Measurements from ENCODE around the gene TRAK1. TPM values are rescaled to one million over a fixed set of nuclear protein-coding genes. Genes with fewer than 3 reads are reported as not detected.
A peak's percentile ranks its signal among the peaks of the same experiment; 100 is the strongest.
"Not testable (repeated sequence)": the region's sequence is repeated elsewhere in the genome, so short reads cannot be mapped to it uniquely, and the experiment has no call there.

TRAK1 gene
- total and polyA plus RNA-seq, 4 donors = 35.3 to 69.6 (median 51.7) TPM

DNA sequence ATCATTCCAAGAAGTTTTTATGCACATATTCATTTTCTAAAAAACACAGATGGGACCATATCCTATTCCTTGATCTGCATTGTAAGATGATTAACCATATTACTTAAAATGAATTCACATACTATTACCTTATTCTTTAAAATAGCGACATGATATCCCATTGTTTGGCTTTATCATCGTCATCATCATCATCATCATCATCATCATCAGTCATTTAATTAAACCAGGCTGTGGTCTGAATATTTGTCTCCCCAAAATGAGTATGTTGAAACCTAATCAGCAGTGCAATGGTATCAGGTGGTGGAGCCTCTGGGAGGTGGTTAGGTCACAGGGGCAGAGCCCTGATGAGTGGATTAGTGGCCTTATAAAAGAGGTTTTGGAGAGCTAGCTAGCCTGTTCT is 4.4 kb downstream of the TRAK1 start:
- no peaks in the 10 kb centered on the region for H3K27me3 ChIP-seq (ENCODE audit: control insufficient read depth, insufficient read depth, low read length)
- H3K4me3 ChIP-seq (ENCODE audit: low read depth, low read length) = no peak overlapping the region
- H3K27ac ChIP-seq (ENCODE audit: low read depth, low read length) = no peak overlapping the region
- H3K4me1 ChIP-seq (ENCODE audit: control insufficient read depth, insufficient read depth, low read length) = peaks cover 38% of the 10 kb centered on the region
- H3K9me3 ChIP-seq (ENCODE audit: control insufficient read depth, insufficient read depth, low read length) = no peaks in the 10 kb centered on the region
- DNase-seq (ENCODE audit: low read depth in 4 of 6, low spot score in 6 of 6) = no peak
- no CpG with 5 or more reads among the region's 2 CpGs for WGBS (ENCODE audit: insufficient coverage)
- H3K36me3 ChIP-seq (ENCODE audit: control insufficient read depth, insufficient read depth, low read length) = no peaks in the 10 kb centered on the region

DNA sequence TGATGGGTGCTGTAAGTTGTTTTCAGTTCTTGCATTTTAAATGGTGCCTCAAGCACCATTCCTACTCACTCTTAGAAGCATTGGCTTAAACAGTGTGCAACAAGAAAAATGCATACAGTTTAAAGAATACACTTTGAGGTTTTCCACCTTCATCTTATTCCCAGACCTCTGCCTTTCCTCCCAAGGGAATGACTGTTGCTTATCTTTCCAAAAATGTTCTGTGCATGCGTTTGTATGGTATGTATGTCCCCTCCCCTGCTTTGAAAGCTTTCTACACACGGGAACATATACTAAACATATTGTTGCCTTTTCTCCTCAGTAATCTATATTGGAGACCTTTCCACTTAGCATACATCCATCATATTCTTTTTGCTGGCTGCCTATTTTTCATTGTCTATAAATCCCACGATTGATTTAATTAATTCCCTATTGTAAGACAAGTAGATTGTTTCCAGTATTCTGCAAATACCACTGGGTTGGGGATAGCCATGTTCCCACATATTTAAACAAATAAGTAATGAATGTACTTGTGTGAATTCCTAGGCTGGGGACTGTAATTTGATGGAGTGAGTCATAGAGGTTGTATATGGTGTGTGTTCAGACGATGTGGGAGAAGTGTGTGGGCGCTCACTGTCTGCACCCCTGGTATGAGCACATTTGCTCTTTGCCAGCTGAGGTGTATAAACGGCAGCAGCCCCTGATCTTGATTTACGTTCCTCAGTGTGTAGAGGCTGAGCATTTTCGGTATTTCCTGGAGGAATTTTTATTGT is 5.8 kb downstream of the TRAK1 start:
- Histone ChIP-seq H3K9me3 (ENCODE audit: control insufficient read depth, insufficient read depth, low read length) (no peaks in the 10 kb centered on the region), H3K27ac (ENCODE audit: low read depth, low read length) (no peak overlapping the region), H3K36me3 (ENCODE audit: control insufficient read depth, insufficient read depth, low read length) (no peaks in the 10 kb centered on the region), H3K4me1 (ENCODE audit: control insufficient read depth, insufficient read depth, low read length) (peaks cover 24% of the 10 kb centered on the region), H3K4me3 (ENCODE audit: low read depth, low read length) (no peak overlapping the region), H3K27me3 (ENCODE audit: control insufficient read depth, insufficient read depth, low read length) (no peaks in the 10 kb centered on the region)
- no peak for DNase-seq (ENCODE audit: low read depth in 4 of 6, low spot score in 6 of 6)
- 42% methylated on average over 3 of the region's 8 CpGs for WGBS (ENCODE audit: insufficient coverage)

DNA sequence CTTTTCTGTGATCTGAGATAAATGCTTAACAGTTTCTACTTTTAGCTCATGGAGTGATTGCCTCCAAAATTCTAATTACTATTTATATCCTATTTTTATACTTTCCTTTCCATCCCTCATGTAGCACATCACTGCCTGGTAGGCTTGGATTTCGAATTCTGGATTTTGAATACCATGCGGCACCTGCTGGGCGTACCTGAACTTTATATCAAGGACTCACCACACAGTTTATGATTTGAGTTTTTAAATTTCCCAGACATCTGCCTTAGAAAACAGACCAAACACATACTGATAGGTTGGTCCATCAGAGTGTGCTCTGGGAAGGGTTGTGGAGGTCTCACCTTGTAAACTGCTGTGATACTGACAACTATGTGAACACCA is 6.4 kb downstream of the TRAK1 start:
- Histone ChIP-seq H3K4me1 (ENCODE audit: control insufficient read depth, insufficient read depth, low read length) (peaks cover 21% of the 10 kb centered on the region), H3K4me3 (ENCODE audit: low read depth, low read length) (no peak overlapping the region), H3K27ac (ENCODE audit: low read depth, low read length) (no peak overlapping the region), H3K27me3 (ENCODE audit: control insufficient read depth, insufficient read depth, low read length) (no peaks in the 10 kb centered on the region), H3K36me3 (ENCODE audit: control insufficient read depth, insufficient read depth, low read length) (no peaks in the 10 kb centered on the region), H3K9me3 (ENCODE audit: control insufficient read depth, insufficient read depth, low read length) (no peaks in the 10 kb centered on the region)
- no CpG with 5 or more reads among the region's 3 CpGs for WGBS (ENCODE audit: insufficient coverage)
- DNase-seq (ENCODE audit: low read depth in 4 of 6, low spot score in 6 of 6) = no peak

DNA sequence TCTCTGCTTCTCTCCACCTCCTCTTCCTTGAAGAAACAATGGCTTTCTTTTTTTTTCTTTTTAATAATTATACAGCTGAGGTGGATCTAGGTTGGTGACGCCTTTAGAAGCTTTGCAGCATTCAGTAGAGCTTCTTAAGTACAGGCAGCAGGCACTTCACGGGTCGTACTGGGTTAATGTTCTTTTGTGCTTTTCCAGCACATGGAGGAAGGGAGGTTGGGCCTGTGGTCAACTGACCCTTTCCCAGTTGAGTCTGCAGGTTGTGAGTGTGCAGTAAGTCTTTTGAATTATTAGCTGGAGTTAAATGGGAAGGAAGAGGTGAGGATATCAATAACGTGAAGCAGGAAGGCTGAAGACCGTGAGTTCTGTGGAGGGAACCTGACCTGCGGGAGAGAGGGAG is 7.0 kb downstream of the TRAK1 start:
- H3K27ac ChIP-seq (ENCODE audit: low read depth, low read length) = no peak overlapping the region
- H3K9me3 ChIP-seq (ENCODE audit: control insufficient read depth, insufficient read depth, low read length) = no peaks in the 10 kb centered on the region
- WGBS (ENCODE audit: insufficient coverage) = 62% methylated on average over 6 of the region's 6 CpGs
- no peak for DNase-seq (ENCODE audit: low read depth in 4 of 6, low spot score in 6 of 6)
- H3K27me3 ChIP-seq (ENCODE audit: control insufficient read depth, insufficient read depth, low read length) = no peaks in the 10 kb centered on the region
- H3K4me3 ChIP-seq (ENCODE audit: low read depth, low read length) = no peak overlapping the region
- H3K36me3 ChIP-seq (ENCODE audit: control insufficient read depth, insufficient read depth, low read length) = peaks cover 2% of the 10 kb centered on the region
- peaks cover 23% of the 10 kb centered on the region for H3K4me1 ChIP-seq (ENCODE audit: control insufficient read depth, insufficient read depth, low read length)

- no peak for DNase-seq (ENCODE audit: low read depth in 4 of 6, low spot score in 6 of 6)
- H3K36me3 ChIP-seq (ENCODE audit: control insufficient read depth, insufficient read depth, low read length) = peaks cover 6% of the 10 kb centered on the region
- peaks cover 18% of the 10 kb centered on the region for H3K4me1 ChIP-seq (ENCODE audit: control insufficient read depth, insufficient read depth, low read length)
- no peaks in the 10 kb centered on the region for H3K9me3 ChIP-seq (ENCODE audit: control insufficient read depth, insufficient read depth, low read length)
- H3K4me3 ChIP-seq (ENCODE audit: low read depth, low read length) = peak overlapping the region; percentile 1
- H3K27me3 ChIP-seq (ENCODE audit: control insufficient read depth, insufficient read depth, low read length) = no peaks in the 10 kb centered on the region
- 77% methylated on average over 11 of the region's 19 CpGs for WGBS (ENCODE audit: insufficient coverage)
- H3K27ac ChIP-seq (ENCODE audit: low read depth, low read length) = peak overlapping the region; percentile 69
Observed at GRCh38 chr3:42099020-42099765, 8.0 kb downstream of the TRAK1 start.

DNA sequence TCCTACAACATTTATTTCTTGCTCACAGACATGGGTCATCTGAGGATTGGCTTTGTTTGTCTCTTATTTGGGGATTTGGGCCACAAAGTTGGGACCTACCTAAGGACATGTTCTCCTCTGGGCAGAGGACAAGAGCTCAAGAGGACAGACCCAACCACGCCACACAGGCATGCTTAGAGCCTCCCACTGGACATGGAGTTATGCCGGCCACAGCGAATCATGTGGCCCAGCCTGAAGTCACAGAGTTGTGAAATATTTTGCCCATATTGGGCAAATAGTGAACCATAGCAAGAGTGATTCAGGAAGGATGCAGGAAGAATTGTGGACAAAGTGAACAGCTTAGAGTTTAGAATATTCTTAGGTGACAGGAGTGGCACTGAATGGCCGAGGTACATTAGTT is 9.9 kb downstream of the TRAK1 start:
- 89% methylated on average over 4 of the region's 4 CpGs for WGBS (ENCODE audit: insufficient coverage)
- peaks cover 6% of the 10 kb centered on the region for H3K36me3 ChIP-seq (ENCODE audit: control insufficient read depth, insufficient read depth, low read length)
- H3K27me3 ChIP-seq (ENCODE audit: control insufficient read depth, insufficient read depth, low read length) = no peaks in the 10 kb centered on the region
- H3K9me3 ChIP-seq (ENCODE audit: control insufficient read depth, insufficient read depth, low read length) = no peaks in the 10 kb centered on the region
- no peak overlapping the region for H3K27ac ChIP-seq (ENCODE audit: low read depth, low read length)
- H3K4me3 ChIP-seq (ENCODE audit: low read depth, low read length) = no peak overlapping the region
- H3K4me1 ChIP-seq (ENCODE audit: control insufficient read depth, insufficient read depth, low read length) = peaks cover 18% of the 10 kb centered on the region
- DNase-seq (ENCODE audit: low read depth in 4 of 6, low spot score in 6 of 6) = no peak

GRCh38 chr3:42101481-42101880 is 10.3 kb downstream of the TRAK1 start:
- Histone ChIP-seq H3K27ac (ENCODE audit: low read depth, low read length) (no peak overlapping the region), H3K9me3 (ENCODE audit: control insufficient read depth, insufficient read depth, low read length) (no peaks in the 10 kb centered on the region), H3K4me3 (ENCODE audit: low read depth, low read length) (no peak overlapping the region)

GRCh38 chr3:42102571-42102970 is 11.4 kb downstream of the TRAK1 start:
- DNase-seq (ENCODE audit: low read depth in 4 of 6, low spot score in 6 of 6) = peak in 1 of 6 donors; percentile 59
- Histone ChIP-seq H3K4me1 (ENCODE audit: control insufficient read depth, insufficient read depth, low read length) (peaks cover 18% of the 10 kb centered on the region), H3K9me3 (ENCODE audit: control insufficient read depth, insufficient read depth, low read length) (no peaks in the 10 kb centered on the region), H3K4me3 (ENCODE audit: low read depth, low read length) (no peak overlapping the region), H3K27me3 (ENCODE audit: control insufficient read depth, insufficient read depth, low read length) (no peaks in the 10 kb centered on the region), H3K27ac (ENCODE audit: low read depth, low read length) (no peak overlapping the region), H3K36me3 (ENCODE audit: control insufficient read depth, insufficient read depth, low read length) (peaks cover 6% of the 10 kb centered on the region)
- 26% methylated on average over 4 of the region's 6 CpGs for WGBS (ENCODE audit: insufficient coverage)

More at GRCh38 chr3:42101481-42101880, 10.3 kb downstream of the TRAK1 start:
- Histone ChIP-seq H3K27me3 (ENCODE audit: control insufficient read depth, insufficient read depth, low read length) (no peaks in the 10 kb centered on the region), H3K4me1 (ENCODE audit: control insufficient read depth, insufficient read depth, low read length) (peaks cover 18% of the 10 kb centered on the region), H3K36me3 (ENCODE audit: control insufficient read depth, insufficient read depth, low read length) (peaks cover 6% of the 10 kb centered on the region)
- no peak for DNase-seq (ENCODE audit: low read depth in 4 of 6, low spot score in 6 of 6)
- WGBS (ENCODE audit: insufficient coverage) = 83% methylated on average over 1 of the region's 1 CpG

DNA sequence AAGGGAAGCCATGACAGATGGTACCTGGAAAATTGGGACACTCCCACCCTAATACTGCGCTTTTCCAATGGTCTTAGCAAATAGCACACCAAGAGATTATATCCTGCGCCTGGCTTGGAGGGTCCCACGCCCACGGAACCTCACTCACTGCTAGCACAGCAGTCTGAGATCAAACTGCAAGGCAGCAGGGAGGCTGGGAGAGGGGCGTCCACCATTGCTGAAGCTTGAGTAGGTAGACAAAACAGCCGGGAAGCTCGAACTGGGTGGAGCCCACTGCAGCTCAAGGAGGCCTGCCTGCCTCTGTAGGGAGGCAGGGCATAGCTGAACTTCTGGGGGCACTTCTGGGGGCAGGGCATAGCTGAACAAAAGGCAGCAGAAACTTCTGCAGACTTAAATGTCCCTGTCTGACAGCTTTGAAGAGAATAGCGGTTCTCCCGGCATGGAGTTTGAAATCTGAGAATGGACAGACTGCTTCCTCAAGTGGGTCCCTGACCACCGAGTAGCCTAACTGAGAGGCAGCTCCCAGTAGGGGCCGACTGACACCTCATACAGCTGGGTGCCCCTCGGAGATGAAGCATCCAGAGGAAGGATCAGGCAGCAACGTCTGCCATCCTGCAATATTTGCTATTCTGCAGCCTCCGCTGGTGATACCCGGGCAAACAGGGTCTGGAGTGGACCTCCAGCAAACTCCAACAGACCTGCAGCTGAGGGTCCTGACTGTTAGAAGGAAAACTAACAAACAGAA is 12.9 kb downstream of the TRAK1 start:
- not testable (repeated sequence) for H3K36me3 ChIP-seq (ENCODE audit: control insufficient read depth, insufficient read depth, low read length); H3K27ac ChIP-seq (ENCODE audit: low read depth, low read length); DNase-seq (ENCODE audit: low read depth in 4 of 6, low spot score in 6 of 6); H3K27me3 ChIP-seq (ENCODE audit: control insufficient read depth, insufficient read depth, low read length); H3K4me3 ChIP-seq (ENCODE audit: low read depth, low read length); H3K9me3 ChIP-seq (ENCODE audit: control insufficient read depth, insufficient read depth, low read length)
- WGBS (ENCODE audit: insufficient coverage) = 97% methylated on average over 12 of the region's 15 CpGs
- H3K4me1 ChIP-seq (ENCODE audit: control insufficient read depth, insufficient read depth, low read length) = peaks cover 10% of the 10 kb centered on the region

All from spinal cord (tissue), 10 donors.